CD14-positive monocyte (primary cell): Measurements from ENCODE around the gene AOPEP. TPM values are rescaled to one million over a fixed set of nuclear protein-coding genes. Genes with fewer than 3 reads are reported as not detected.

ENCODE experiments used
- DNase-seq, 3 donors: peaks; one replicate each; pipeline ENCODE4 v3.0.0-alpha.2; 2011 to 2022
- H2AFZ ChIP-seq: 2 replicates; pipeline ENCODE4 v1.6.0; 2012; ENCODE audit warnings: mild to moderate bottlenecking, low read depth, low read length, inconsistent platforms; ENCODE audit not compliant: insufficient read depth, poor library complexity, severe bottlenecking
- H3K27ac ChIP-seq, 2 donors: 1 replicate in 1 of 2; 2 replicates in 1 of 2; pipeline ENCODE4 v1.5.1; 2012 to 2013; ENCODE audit warnings: low read length in 2 of 2, control low read depth in 1 of 2, inconsistent platforms in 1 of 2, low read depth in 1 of 2, mild to moderate bottlenecking in 1 of 2
- H3K27me3 ChIP-seq, 2 donors: one replicate each; pipeline versions ENCODE4 v1.6.0 to v1.6.1; 2011 to 2013; ENCODE audit warnings: low read length in 2 of 2; ENCODE audit not compliant: control insufficient read depth in 2 of 2, insufficient read depth in 2 of 2
- H3K36me3 ChIP-seq, 2 donors: replicated peaks in 1 of 2; 1 replicate in 1 of 2; 2 replicates in 1 of 2; pipeline versions ENCODE4 v1.5.1 to v1.6.1; 2012 to 2013; ENCODE audit warnings: low read length in 2 of 2, control low read depth in 1 of 2, inconsistent platforms in 1 of 2, mild to moderate bottlenecking in 1 of 2; ENCODE audit not compliant: insufficient read depth in 2 of 2, control insufficient read depth in 1 of 2
- H3K4me1 ChIP-seq, 2 donors: 1 replicate in 1 of 2; 2 replicates in 1 of 2; pipeline versions ENCODE4 v1.5.1 to v1.6.1; 2012 to 2013; ENCODE audit warnings: low read length in 2 of 2, control low read depth in 1 of 2, inconsistent platforms in 1 of 2, mild to moderate bottlenecking in 1 of 2, moderate library complexity in 1 of 2; ENCODE audit not compliant: insufficient read depth in 2 of 2, control insufficient read depth in 1 of 2
- H3K4me2 ChIP-seq: replicated peaks from 2 replicates; pipeline ENCODE3; 2012; ENCODE audit warnings: low read length, moderate library complexity, mild to moderate bottlenecking; ENCODE audit not compliant: poor library complexity, severe bottlenecking; ENCODE audit errors: extremely low read depth
- H3K4me3 ChIP-seq, 3 experiments: fragments of 200-600 bp in 1 of 3; sonication (generic) in 1 of 3; replicated peaks in 1 of 3; 1 replicate in 2 of 3; 2 replicates in 1 of 3; pipeline ENCODE4 v1.5.1; 2011 to 2013; ENCODE audit warnings: low read length in 3 of 3, mild to moderate bottlenecking in 3 of 3, control low read depth in 2 of 3, low read depth in 2 of 3, inconsistent platforms in 1 of 3, moderate library complexity in 1 of 3
- H3K79me2 ChIP-seq: 2 replicates; pipeline ENCODE4 v1.6.0; 2012; ENCODE audit warnings: mild to moderate bottlenecking, control low read depth, inconsistent platforms, low read length, moderate library complexity; ENCODE audit not compliant: insufficient read depth
- H3K9ac ChIP-seq: 2 replicates; pipeline ENCODE4 v1.6.0; 2017; ENCODE audit warnings: low read length, mild to moderate bottlenecking; ENCODE audit not compliant: insufficient read depth, poor library complexity, severe bottlenecking
- H3K9me3 ChIP-seq, 2 donors: replicated peaks in 1 of 2; 1 replicate in 1 of 2; 2 replicates in 1 of 2; pipeline versions ENCODE4 v1.5.1 to v1.6.1; 2012 to 2013; ENCODE audit warnings: low read length in 2 of 2, control low read depth in 1 of 2; ENCODE audit not compliant: control insufficient read depth in 1 of 2, insufficient read depth in 1 of 2
- H4K20me1 ChIP-seq: 2 replicates; pipeline ENCODE4 v1.6.0; 2012; ENCODE audit warnings: mild to moderate bottlenecking, low read length, control low read depth, moderate library complexity; ENCODE audit not compliant: insufficient read depth
- H3K27ac Mint-ChIP-seq, 7 donors: one replicate each; pipeline ENCODE4 v1.8.0; 2020; ENCODE audit warnings: mild to moderate bottlenecking in 7 of 7, mixed read lengths in 7 of 7, moderate library complexity in 6 of 7, inconsistent platforms in 2 of 7
- H3K27me3 Mint-ChIP-seq, 3 donors: one replicate each; pipeline ENCODE4 v1.8.0; 2021 to 2022; ENCODE audit warnings: low read depth in 3 of 3, mild to moderate bottlenecking in 3 of 3, mixed read lengths in 3 of 3, moderate library complexity in 3 of 3, inconsistent platforms in 1 of 3
- H3K36me3 Mint-ChIP-seq, 2 donors: one replicate each; pipeline ENCODE4 v1.8.0; 2020; ENCODE audit warnings: mixed read lengths in 2 of 2, inconsistent platforms in 1 of 2, mild to moderate bottlenecking in 1 of 2
- H3K4me1 Mint-ChIP-seq: one replicate; pipeline ENCODE4 v1.8.0; 2020; ENCODE audit warnings: mild to moderate bottlenecking, mixed read lengths
- H3K4me3 Mint-ChIP-seq, 2 donors: one replicate each; pipeline ENCODE4 v1.8.0; 2020; ENCODE audit warnings: mild to moderate bottlenecking in 2 of 2, mixed read lengths in 2 of 2, moderate library complexity in 1 of 2
- H3K9me3 Mint-ChIP-seq, 7 donors: one replicate each; pipeline ENCODE4 v1.8.0; 2020 to 2022; ENCODE audit warnings: mixed read lengths in 7 of 7, mild to moderate bottlenecking in 6 of 7, moderate library complexity in 6 of 7, inconsistent platforms in 2 of 7
- WGBS: methylation state at CpG from one replicate; pipeline ENCODE4 v1.1.5; 2013; ENCODE audit warnings: missing lambda C conversion rate; ENCODE audit not compliant: insufficient coverage; 5-methylcytosine and 5-hydroxymethylcytosine counted together
- intact Hi-C, 2 donors: fragments of 100-400 bp; cut with micrococcal nuclease; formaldehyde crosslinking; loops; one replicate each; pipeline versions ENCODE4 v1.15.0 to v1.15.1; 2023
- polyA plus RNA-seq, 3 donors: library from polyadenylated mRNA; depleted of rRNA in 1 of 3; unstranded in 2 of 3; stranded (reverse) in 1 of 3; fragments of 300-500 nt in 2 of 3; fragments of >200 nt in 1 of 3; fragmentation: Illumina TruSeq in 2 of 3; gene quantifications; 1 replicate in 2 of 3; 2 replicates in 1 of 3; pipeline ENCODE4 v1.2.3, GENCODE V29; 2012 to 2021
- TF ChIP-seq, protein P1 (sequence below): fragments of 200-600 bp; IDR thresholded peaks from one replicate; pipeline ENCODE4 v1.8.0; 2022; ENCODE audit warnings: antibody characterized with exemption, mild to moderate bottlenecking

Gene AOPEP
- polyA plus RNA-seq, 3 donors = 3.0 to 4.1 (median 3.1) TPM

DNA sequence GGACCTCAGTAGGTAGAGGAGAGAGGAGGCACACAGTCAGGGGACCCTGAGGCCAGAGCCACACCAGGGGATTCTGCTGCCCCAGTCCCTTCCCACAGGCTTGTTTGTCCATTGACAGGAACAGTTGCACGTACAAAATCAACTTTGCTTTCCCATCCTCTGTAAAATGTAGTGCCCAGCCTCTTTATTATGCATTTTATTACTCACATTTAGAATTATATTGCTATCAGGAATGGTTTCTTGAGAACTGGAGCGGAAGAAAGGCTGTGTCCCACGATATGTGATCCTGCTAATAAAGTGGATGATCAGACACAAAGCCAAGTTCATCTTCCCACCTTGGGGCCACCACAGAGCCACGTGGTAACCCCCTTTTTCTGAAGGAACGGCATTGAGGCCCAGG is 313.6 kb downstream of the AOPEP start:
- no peaks in the 10 kb centered on the region for H3K9me3 ChIP-seq
- Mint-ChIP-seq H3K9me3 (peaks cover 0 to 1% (median 0%) of the 10 kb centered on the region in 7 donors), H3K4me1 (peaks cover 7% of the 10 kb centered on the region), H3K27ac (no peak overlapping the region), H3K4me3 (no peak overlapping the region), H3K27me3 (peaks cover 0 to 3% (median 2%) of the 10 kb centered on the region in 3 donors), H3K36me3 (peaks cover 3 to 8% of the 10 kb centered on the region in 2 donors)
- no peak overlapping the region for H3K4me2 ChIP-seq
- no peak overlapping the region for H3K4me3 ChIP-seq
- H3K9ac ChIP-seq = no peak overlapping the region
- peaks cover 5% of the 10 kb centered on the region in 2 donors for H3K4me1 ChIP-seq
- no peak for DNase-seq
- H2AFZ ChIP-seq = no peak overlapping the region
- H3K79me2 ChIP-seq = no peaks in the 10 kb centered on the region
- no peaks in the 10 kb centered on the region for H3K36me3 ChIP-seq
- H3K27me3 ChIP-seq = no peaks in the 10 kb centered on the region
- intact Hi-C loops = no loop called here
- H3K27ac ChIP-seq = no peak overlapping the region
- TF ChIP-seq, protein P1, sequence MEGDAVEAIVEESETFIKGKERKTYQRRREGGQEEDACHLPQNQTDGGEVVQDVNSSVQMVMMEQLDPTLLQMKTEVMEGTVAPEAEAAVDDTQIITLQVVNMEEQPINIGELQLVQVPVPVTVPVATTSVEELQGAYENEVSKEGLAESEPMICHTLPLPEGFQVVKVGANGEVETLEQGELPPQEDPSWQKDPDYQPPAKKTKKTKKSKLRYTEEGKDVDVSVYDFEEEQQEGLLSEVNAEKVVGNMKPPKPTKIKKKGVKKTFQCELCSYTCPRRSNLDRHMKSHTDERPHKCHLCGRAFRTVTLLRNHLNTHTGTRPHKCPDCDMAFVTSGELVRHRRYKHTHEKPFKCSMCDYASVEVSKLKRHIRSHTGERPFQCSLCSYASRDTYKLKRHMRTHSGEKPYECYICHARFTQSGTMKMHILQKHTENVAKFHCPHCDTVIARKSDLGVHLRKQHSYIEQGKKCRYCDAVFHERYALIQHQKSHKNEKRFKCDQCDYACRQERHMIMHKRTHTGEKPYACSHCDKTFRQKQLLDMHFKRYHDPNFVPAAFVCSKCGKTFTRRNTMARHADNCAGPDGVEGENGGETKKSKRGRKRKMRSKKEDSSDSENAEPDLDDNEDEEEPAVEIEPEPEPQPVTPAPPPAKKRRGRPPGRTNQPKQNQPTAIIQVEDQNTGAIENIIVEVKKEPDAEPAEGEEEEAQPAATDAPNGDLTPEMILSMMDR = no peak
- no peaks in the 10 kb centered on the region for H4K20me1 ChIP-seq
- WGBS = 100% methylated on average over 3 of the region's 5 CpGs

DNA sequence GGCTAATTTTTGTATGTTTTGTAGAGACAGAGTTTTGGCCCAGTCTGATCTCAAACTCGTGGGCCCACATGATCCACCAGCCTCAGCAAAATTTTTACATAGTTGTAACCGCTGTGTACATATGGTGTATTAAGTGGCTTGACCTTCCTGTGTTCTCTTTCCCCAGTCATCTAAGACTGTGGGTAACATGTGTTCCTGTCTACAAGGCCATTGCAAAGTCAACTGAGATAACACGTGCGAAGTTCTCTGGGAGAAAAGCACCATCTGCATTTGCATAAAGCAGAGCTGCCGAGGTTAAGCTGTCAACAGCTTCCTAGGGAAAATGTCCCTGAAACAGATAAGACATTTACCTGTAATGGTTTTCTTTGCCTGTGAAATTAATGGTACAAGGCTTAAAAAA is 317.3 kb downstream of the AOPEP start:
- Mint-ChIP-seq H3K36me3 (peaks cover 3 to 8% of the 10 kb centered on the region in 2 donors), H3K27ac (peak overlapping the region in 1 of 7 donors; percentile 73), H3K27me3 (peaks cover 6 to 14% (median 8%) of the 10 kb centered on the region in 3 donors), H3K9me3 (peaks cover 0 to 4% (median 0%) of the 10 kb centered on the region in 7 donors), H3K4me1 (peaks cover 12% of the 10 kb centered on the region), H3K4me3 (no peak overlapping the region)
- Histone ChIP-seq H3K4me3 (no peak overlapping the region), H3K27ac (no peak overlapping the region), H3K79me2 (no peaks in the 10 kb centered on the region), H3K36me3 (no peaks in the 10 kb centered on the region), H3K9ac (no peak overlapping the region), H4K20me1 (no peaks in the 10 kb centered on the region), H3K4me2 (no peak overlapping the region), H3K4me1 (peaks cover 10 to 14% of the 10 kb centered on the region in 2 donors), H3K9me3 (no peaks in the 10 kb centered on the region), H2AFZ (no peak overlapping the region), H3K27me3 (peaks cover 0 to 16% of the 10 kb centered on the region in 2 donors)
- intact Hi-C loops = no loop called here
- TF ChIP-seq, protein P1 = no peak
- no CpG with 5 or more reads among the region's 5 CpGs for WGBS
- no peak for DNase-seq
